Right ventricle myocardium inferior (tissue), 1 donor: ENCODE measurements around the gene MRGPRD. TPM values are rescaled to one million over a fixed set of nuclear protein-coding genes. Genes with fewer than 3 reads are reported as not detected.

ENCODE experiments used
- ATAC-seq: fragments of 200-7000 bp; cut with Tn5 transposase; one replicate; pipeline ENCODE4 v1.9.1; 2020; ENCODE audit warnings: mild to moderate bottlenecking, moderate library complexity
- DNase-seq: peaks from one replicate; pipeline ENCODE4 v3.0.0; 2021; ENCODE audit errors: missing footprints
- intact Hi-C: fragments of 100-400 bp; cut with DNase I; formaldehyde crosslinking; loops from one replicate; pipeline ENCODE4 v1.11.0; 2022
- total RNA-seq: library from RNA; stranded (reverse); fragmentation: NEBNext Ultra II Directional; extraction: Animal tissue kit (Norgen Biotek cat#: 25700); gene quantifications from one replicate; pipeline ENCODE4 v1.2.1, GENCODE V29; 2021
- donor health status: DM: no; HTN: yes; CAD: no; lungs with severe emphysema.

The MRGPRD gene
- total RNA-seq, 1 donor from 2014 or later, result not detected

- no peak for ATAC-seq
- intact Hi-C loops, result no loop called here
Observed at GRCh38 chr11:68958211-68958610, 22.6 kb downstream of the MRGPRD start.

GRCh38 chr11:68956547-68957254 lies 24.1 kb downstream of the MRGPRD start:
- ATAC-seq (no peak), DNase-seq (peak; percentile 37)
- intact Hi-C loops, result no loop called here

More at GRCh38 chr11:68958211-68958610, 22.6 kb downstream of the MRGPRD start:
- no peak for DNase-seq

DNA sequence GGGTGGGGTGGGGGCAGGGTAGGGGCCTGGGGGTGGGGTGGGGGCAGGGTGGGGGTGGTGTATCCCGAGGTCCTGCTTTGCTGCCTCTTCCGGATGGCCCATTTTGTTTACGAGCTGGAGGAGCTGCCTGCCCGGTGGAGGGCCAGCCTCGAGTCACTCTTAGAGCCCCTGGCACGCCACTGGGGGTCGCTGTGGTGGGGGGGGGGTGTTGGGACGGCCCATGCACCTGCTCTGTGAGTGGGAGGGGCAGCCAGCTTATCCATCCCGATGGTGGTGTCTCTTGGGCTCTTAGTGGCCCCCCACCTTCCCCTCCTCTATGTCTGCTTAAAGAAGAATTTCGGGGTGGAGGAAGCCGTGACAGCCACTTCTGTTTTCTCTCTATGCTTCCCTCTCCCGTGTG lies 24.6 kb downstream of the MRGPRD start:
- DNase-seq, result peak; percentile 40
- intact Hi-C loops, result no loop called here
- no peak for ATAC-seq

DNA sequence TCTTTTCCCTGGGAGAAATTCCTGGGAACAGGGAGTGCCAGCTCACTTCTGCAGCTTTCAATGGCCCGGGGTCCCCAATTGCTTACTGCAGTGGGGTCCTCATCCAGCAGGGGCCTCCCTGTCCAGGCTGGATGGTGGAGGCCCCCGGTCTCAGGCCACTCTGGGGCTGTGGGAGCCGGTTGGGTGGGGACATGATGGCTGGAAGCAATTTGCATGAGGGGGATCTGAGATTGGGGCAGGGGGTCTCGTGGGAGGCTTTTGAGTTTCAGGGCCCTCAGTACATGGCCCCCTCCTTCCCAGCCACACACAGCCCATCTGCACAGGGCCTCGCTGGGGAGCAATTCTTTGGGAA lies 25.2 kb downstream of the MRGPRD start:
- DNase-seq, result peak; percentile 51
- intact Hi-C loops, result no loop called here
- no peak for ATAC-seq

- intact Hi-C loops, result no loop called here
- ATAC-seq, result peak; percentile 53
- DNase-seq, result peak; percentile 78
Observed at GRCh38 chr11:68954836-68955606, 25.8 kb downstream of the MRGPRD start.

DNA sequence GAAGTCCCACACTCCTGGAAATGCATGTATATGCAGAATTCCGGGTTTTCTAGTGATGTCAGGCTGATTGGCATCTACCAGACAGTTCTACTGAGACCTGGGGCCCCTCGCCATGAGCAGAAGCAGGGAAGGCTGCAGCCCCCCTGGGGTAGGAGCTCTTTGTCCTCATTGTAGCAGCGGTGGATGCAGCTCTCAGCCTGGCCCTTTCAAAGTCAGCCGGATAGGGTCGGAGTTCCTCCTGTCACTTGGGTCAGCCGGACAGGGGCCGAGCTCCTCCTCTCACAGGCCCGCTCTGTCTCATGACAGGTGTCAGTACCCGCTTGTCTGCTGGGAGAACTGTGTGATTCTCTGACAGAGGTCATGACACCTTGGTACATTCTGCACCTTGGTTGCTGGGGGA lies 30.0 kb downstream of the MRGPRD start:
- ATAC-seq (no peak), DNase-seq (no peak)
- intact Hi-C loops, result no loop called here

DNA sequence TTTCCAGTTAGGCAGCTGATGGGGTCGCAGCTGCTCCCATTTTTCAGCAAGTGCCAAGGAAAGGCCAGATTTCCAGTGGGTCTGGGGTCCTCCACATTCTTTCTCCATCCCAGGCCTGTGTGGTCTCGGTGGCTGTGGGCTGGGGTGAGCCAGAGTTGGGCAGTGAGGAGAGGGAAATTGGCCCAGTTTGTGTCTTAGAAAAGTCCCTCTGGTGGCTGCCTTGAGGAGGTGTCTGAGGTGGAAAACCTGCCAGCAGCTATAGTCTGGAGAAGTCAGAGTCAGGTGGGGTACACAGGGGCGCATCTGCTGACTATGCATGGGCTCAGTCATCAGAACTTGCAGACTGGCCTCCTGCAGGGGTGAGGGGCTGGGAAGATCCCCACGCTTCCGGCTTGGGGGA lies 30.5 kb downstream of the MRGPRD start:
- ATAC-seq (no peak), DNase-seq (no peak)
- intact Hi-C loops, result no loop called here

DNA sequence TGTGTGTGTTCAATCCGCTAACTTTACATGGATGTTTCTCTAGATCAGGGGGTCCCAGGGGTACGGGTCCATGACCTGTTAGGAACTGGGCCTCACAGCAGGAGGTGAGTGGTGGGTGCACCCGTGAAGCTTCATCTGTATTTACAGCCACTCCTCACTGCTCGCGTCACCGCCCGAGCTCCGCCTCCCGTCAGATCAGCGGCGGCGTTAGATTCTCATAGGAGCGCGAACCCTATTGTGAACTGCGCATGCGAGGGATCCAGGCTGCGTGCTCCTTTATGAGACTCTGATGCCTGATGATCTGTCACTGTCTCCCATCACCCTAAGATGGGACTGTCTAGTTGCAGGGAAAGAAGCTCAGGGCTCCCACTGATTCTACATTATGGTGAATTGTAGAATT lies 31.9 kb downstream of the MRGPRD start:
- intact Hi-C loops, result loop anchor here (5.0 kb wide), 1 partner anchor 103 kb away; no protein-coding TSS in a partner anchor
- ATAC-seq (no peak), DNase-seq (no peak)

- no peak for DNase-seq
- ATAC-seq, result no peak
Observed at GRCh38 chr11:68948496-68948895, 32.3 kb downstream of the MRGPRD start.

DNA sequence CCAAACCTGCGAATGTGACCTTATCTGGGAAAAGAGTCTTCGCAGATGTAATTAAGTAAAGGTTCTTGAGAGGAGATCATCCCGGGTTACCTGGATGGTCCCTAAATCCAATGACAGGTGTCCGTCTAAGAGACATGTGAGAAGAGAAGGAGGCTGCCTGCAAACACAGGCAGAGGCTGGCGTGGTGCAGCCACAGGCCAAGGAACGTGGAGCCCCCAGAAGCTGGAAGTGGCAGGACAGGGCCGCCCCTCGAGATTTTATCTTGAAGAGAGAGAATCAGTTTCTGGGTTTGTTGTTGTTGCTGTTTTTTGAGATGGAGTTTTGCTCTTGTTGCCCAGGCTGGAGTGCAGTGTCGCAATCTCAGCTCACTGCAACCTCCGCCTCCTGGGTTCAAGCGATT lies 33.6 kb downstream of the MRGPRD start:
- intact Hi-C loops, result loop anchor here (5.0 kb wide), 1 partner anchor 105 kb away; no protein-coding TSS in a partner anchor
- no peak for ATAC-seq
- DNase-seq, result no peak

More at GRCh38 chr11:68948496-68948895, 32.3 kb downstream of the MRGPRD start:
- intact Hi-C loops, result loop anchor here (5.0 kb wide), 1 partner anchor 104 kb away; no protein-coding TSS in a partner anchor

DNA sequence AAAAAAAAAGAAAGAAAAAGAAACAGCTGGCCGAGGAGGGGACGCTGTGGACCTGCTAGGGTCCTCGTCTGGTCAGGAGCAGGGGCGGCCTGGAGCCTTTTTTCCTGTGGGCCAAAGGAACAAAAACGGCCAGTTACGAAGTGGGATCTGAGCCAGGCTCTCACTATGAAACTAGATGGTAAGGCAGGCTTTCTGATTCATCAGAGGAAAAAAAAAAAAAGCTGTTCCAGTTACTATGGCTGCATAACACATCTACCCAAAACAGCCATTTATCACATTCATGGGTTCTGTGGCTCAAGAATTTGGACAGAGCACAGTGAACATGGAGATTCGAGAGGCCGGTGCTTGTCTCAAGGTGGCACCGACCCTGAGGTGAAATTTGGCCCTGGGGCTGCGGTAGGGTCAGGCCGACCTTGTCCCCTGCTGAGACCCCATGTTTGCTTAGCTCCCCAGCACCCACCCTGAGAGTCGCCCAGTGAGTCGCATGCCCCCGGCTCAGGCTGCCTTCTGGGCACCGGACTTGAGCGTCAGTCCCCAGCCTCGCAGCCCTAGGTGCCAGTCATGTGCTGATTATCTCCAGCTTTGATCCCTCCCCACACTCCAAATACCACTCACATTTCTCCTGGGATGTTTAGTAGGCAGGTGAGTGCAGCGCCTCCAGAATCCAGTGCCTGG lies 34.2 kb downstream of the MRGPRD start:
- ATAC-seq (peak; percentile 52), DNase-seq (no peak)
- intact Hi-C loops, result loop anchor here (5.0 kb wide), 1 partner anchor 106 kb away; no protein-coding TSS in a partner anchor

GRCh38 chr11:68942751-68943271 lies 38.0 kb downstream of the MRGPRD start:
- intact Hi-C loops, result no loop called here
- ATAC-seq (no peak), DNase-seq (no peak)

DNA sequence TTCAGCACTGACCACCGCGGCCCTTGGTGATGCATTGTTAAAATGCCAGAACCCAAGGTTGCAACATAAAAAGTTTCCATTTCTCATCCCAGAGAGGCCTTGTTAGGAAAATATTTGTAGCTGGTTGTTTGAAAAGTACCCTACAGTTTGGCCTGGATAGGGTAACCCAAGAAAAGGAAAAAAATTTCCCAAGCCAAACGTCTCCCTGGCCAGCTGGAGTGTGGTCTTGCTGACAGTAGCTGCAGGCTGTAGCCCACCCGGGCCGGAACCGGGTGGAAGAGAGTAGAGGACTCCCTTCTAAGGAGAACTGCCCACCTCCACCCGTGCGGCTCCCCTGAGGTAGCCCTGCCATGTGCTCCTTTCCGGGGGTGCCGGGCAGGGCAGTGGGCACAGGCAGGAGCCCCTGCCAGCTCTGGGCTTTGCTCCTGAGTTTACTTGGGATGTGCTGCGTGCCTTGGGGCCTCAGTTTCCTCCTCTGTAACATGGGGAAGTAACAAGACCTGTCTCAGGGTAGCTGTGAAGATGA lies 38.6 kb downstream of the MRGPRD start:
- intact Hi-C loops, result no loop called here
- DNase-seq, result no peak

GRCh38 chr11:68941324-68942094 lies 39.3 kb downstream of the MRGPRD start:
- intact Hi-C loops, result no loop called here
- no peak for DNase-seq

More for the DNA sequence above, 38.6 kb downstream of the MRGPRD start:
- no peak for ATAC-seq

DNA sequence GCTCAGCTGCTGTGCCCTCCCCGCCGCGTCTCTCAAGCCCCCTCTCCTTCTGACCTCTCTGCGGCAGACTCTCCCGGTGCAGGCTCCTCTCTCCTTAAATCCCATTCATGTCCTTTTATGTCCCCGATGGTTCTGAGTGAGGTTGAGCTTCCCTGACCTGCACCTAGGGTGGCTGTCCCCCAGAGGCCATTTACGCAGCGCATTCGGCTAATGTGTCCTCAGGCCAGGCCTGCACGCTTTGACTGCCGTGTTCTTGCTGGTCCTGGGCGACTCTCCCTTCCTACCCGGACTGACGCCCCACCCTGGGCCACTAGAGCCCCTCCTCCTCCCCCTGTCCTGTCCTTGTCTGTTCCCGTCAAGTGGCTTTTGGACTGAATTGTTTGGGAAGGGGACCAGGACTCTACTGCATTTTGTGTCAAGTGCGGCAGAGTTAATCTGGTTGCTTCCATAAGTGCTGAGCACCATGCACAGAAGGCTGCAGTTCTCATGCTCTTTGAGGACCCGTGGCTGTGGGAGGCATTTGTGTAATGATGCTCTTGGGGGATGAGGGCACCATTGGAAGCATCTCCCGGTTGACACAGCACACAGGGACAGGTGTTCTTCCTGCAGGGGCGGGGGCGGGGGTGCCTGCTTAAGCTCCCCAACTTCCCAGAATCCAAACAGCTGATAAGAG lies 40.0 kb downstream of the MRGPRD start:
- intact Hi-C loops, result no loop called here
- no peak for ATAC-seq

More at GRCh38 chr11:68941324-68942094, 39.3 kb downstream of the MRGPRD start:
- ATAC-seq, result no peak

GRCh38 chr11:68939583-68940555 lies 40.9 kb downstream of the MRGPRD start:
- no peak for ATAC-seq
- intact Hi-C loops, result no loop called here
- no peak for DNase-seq

More for the DNA sequence above, 40.0 kb downstream of the MRGPRD start:
- DNase-seq, result no peak
